ENCODE measurements around the gene FOXC2.
"Not testable (repeated sequence)": the region's sequence is repeated elsewhere in the genome, so short reads cannot be mapped to it uniquely, and the experiment has no call there.

Gene FOXC2

GRCh38 chr16:86584726-86585721 is 18.4 kb downstream of the FOXC2 start:
- TF ChIP-seq POU2F2 (IDR thresholded peaks at IDR 0.05; ENCODE audit: low read depth, low read length) (no peak), SPI1 (IDR thresholded peaks at IDR 0.05; ENCODE audit: low read depth, low read length) (no peak), PAX5 (IDR thresholded peaks at IDR 0.05; ENCODE audit: insufficient read depth, low read length, severe bottlenecking) (no peak), POLR2A (IDR thresholded peaks at IDR 0.05; ENCODE audit: low read depth, low read length) (no peak), POLR2AphosphoS5 (IDR thresholded peaks at IDR 0.05; ENCODE audit: low read depth, low read length) (no peak), TAF1 (IDR thresholded peaks at IDR 0.05; ENCODE audit: low read depth, low read length) (no peak)

GRCh38 chr16:86585821-86586611 is 19.4 kb downstream of the FOXC2 start:
- no peak for TF ChIP-seq POLR2AphosphoS5 (IDR thresholded peaks at IDR 0.05; ENCODE audit: low read depth, low read length)
- TF ChIP-seq POU2F2 (IDR thresholded peaks at IDR 0.05; ENCODE audit: low read depth, low read length): no peak
- no peak for TF ChIP-seq POLR2A (IDR thresholded peaks at IDR 0.05; ENCODE audit: low read depth, low read length)
- no peak for DNase-seq (ENCODE audit: insufficient read length, low spot score)
- FAIRE-seq: no peak

More at GRCh38 chr16:86584726-86585721, 18.4 kb downstream of the FOXC2 start:
- DNase-seq (ENCODE audit: insufficient read length, low spot score) (no peak), FAIRE-seq (no peak)

- FAIRE-seq: no peak
- no peak for TF ChIP-seq POLR2A (IDR thresholded peaks at IDR 0.05; ENCODE audit: low read depth, low read length)
- no peak for TF ChIP-seq POLR2AphosphoS5 (IDR thresholded peaks at IDR 0.05; ENCODE audit: low read depth, low read length)
- no peak for TF ChIP-seq POU2F2 (IDR thresholded peaks at IDR 0.05; ENCODE audit: low read depth, low read length)
- no peak for TF ChIP-seq PAX5 (IDR thresholded peaks at IDR 0.05; ENCODE audit: insufficient read depth, low read length, severe bottlenecking)
- no peak for TF ChIP-seq TAF1 (IDR thresholded peaks at IDR 0.05; ENCODE audit: low read depth, low read length)
- TF ChIP-seq SPI1 (IDR thresholded peaks at IDR 0.05; ENCODE audit: low read depth, low read length): no peak
These were observed 20.9 kb downstream of the FOXC2 start for GRCh38 chr16:86587487-86587886.

GRCh38 chr16:86587955-86588354 is 21.3 kb downstream of the FOXC2 start:
- FAIRE-seq; DNase-seq (ENCODE audit: insufficient read length, low spot score): not testable (repeated sequence)

More at GRCh38 chr16:86587487-86587886, 20.9 kb downstream of the FOXC2 start:
- DNase-seq (ENCODE audit: insufficient read length, low spot score): no peak

- no peak for TF ChIP-seq POLR2AphosphoS5 (IDR thresholded peaks at IDR 0.05; ENCODE audit: low read depth, low read length)
- TF ChIP-seq PAX5 (IDR thresholded peaks at IDR 0.05; ENCODE audit: insufficient read depth, low read length, severe bottlenecking): no peak
- TF ChIP-seq POU2F2 (IDR thresholded peaks at IDR 0.05; ENCODE audit: low read depth, low read length): no peak
- no peak for TF ChIP-seq POLR2A (IDR thresholded peaks at IDR 0.05; ENCODE audit: low read depth, low read length)
- TF ChIP-seq TAF1 (IDR thresholded peaks at IDR 0.05; ENCODE audit: low read depth, low read length): no peak
- DNase-seq (ENCODE audit: insufficient read length, low spot score) (no peak), FAIRE-seq (no peak)
These were observed 24.0 kb downstream of the FOXC2 start for GRCh38 chr16:86590501-86591144.

GRCh38 chr16:86591270-86591669 is 24.6 kb downstream of the FOXC2 start:
- DNase-seq (ENCODE audit: insufficient read length, low spot score) (no peak), FAIRE-seq (no peak)
- TF ChIP-seq POLR2AphosphoS5 (IDR thresholded peaks at IDR 0.05; ENCODE audit: low read depth, low read length): no peak
- TF ChIP-seq POU2F2 (IDR thresholded peaks at IDR 0.05; ENCODE audit: low read depth, low read length): no peak
- no peak for TF ChIP-seq PAX5 (IDR thresholded peaks at IDR 0.05; ENCODE audit: insufficient read depth, low read length, severe bottlenecking)
- TF ChIP-seq SPI1 (IDR thresholded peaks at IDR 0.05; ENCODE audit: low read depth, low read length): no peak
- TF ChIP-seq POLR2A (IDR thresholded peaks at IDR 0.05; ENCODE audit: low read depth, low read length): no peak
- TF ChIP-seq TAF1 (IDR thresholded peaks at IDR 0.05; ENCODE audit: low read depth, low read length): no peak

GRCh38 chr16:86593913-86594620 is 27.4 kb downstream of the FOXC2 start:
- no peak for TF ChIP-seq SPI1 (IDR thresholded peaks at IDR 0.05; ENCODE audit: low read depth, low read length)
- FAIRE-seq: no peak
- no peak for DNase-seq (ENCODE audit: insufficient read length, low spot score)

GRCh38 chr16:86594721-86595120 is 28.1 kb downstream of the FOXC2 start:
- DNase-seq (ENCODE audit: insufficient read length, low spot score) (no peak), FAIRE-seq (no peak)
- no peak for TF ChIP-seq SPI1 (IDR thresholded peaks at IDR 0.05; ENCODE audit: low read depth, low read length)
- no peak for TF ChIP-seq POLR2AphosphoS5 (IDR thresholded peaks at IDR 0.05; ENCODE audit: low read depth, low read length)
- TF ChIP-seq PAX5 (IDR thresholded peaks at IDR 0.05; ENCODE audit: insufficient read depth, low read length, severe bottlenecking): no peak
- no peak for TF ChIP-seq TAF1 (IDR thresholded peaks at IDR 0.05; ENCODE audit: low read depth, low read length)
- no peak for TF ChIP-seq POLR2A (IDR thresholded peaks at IDR 0.05; ENCODE audit: low read depth, low read length)
- no peak for TF ChIP-seq POU2F2 (IDR thresholded peaks at IDR 0.05; ENCODE audit: low read depth, low read length)

- FAIRE-seq (no peak), DNase-seq (ENCODE audit: insufficient read length, low spot score) (no peak)
These were observed 29.5 kb downstream of the FOXC2 start for GRCh38 chr16:86595983-86596605.

More at GRCh38 chr16:86595983-86596605, 29.5 kb downstream of the FOXC2 start:
- no peak for TF ChIP-seq POU2F2 (IDR thresholded peaks at IDR 0.05; ENCODE audit: low read depth, low read length)
- TF ChIP-seq TAF1 (IDR thresholded peaks at IDR 0.05; ENCODE audit: low read depth, low read length): no peak
- TF ChIP-seq POLR2AphosphoS5 (IDR thresholded peaks at IDR 0.05; ENCODE audit: low read depth, low read length): no peak
- TF ChIP-seq SPI1 (IDR thresholded peaks at IDR 0.05; ENCODE audit: low read depth, low read length): no peak
- no peak for TF ChIP-seq POLR2A (IDR thresholded peaks at IDR 0.05; ENCODE audit: low read depth, low read length)
- no peak for TF ChIP-seq PAX5 (IDR thresholded peaks at IDR 0.05; ENCODE audit: insufficient read depth, low read length, severe bottlenecking)
